ENCODE results near the gene UBE2K.
A peak's percentile ranks its signal among the peaks of the same experiment; 100 is the strongest.
"Not testable (repeated sequence)": the region's sequence is repeated elsewhere in the genome, so short reads cannot be mapped to it uniquely, and the experiment has no call there.

Gene UBE2K

GRCh38 chr4:39697740-39698423, at the start of gene UBE2K:
Gene UBE2K, plus strand, starts transcription at chr4:39698136. Its CDS starts 192 bp downstream, at chr4:39698328.
- DNase-seq = peak; percentile 68 to 92

- DNase-seq = no peak
These were observed 49.7 kb upstream of the UBE2K start for GRCh38 chr4:39648213-39648612.

- peak in 1 of 2 experiments; percentile 24 for DNase-seq
These were observed 48.9 kb upstream of the UBE2K start for GRCh38 chr4:39648827-39649558.

- no peak for DNase-seq
These were observed 48.2 kb upstream of the UBE2K start for GRCh38 chr4:39649639-39650265.

GRCh38 chr4:39651586-39651985, 46.4 kb upstream of the UBE2K start:
- DNase-seq = not testable (repeated sequence)

GRCh38 chr4:39655211-39655610, 42.7 kb upstream of the UBE2K start:
- DNase-seq = no peak

GRCh38 chr4:39655876-39656275, 42.1 kb upstream of the UBE2K start:
- no peak for DNase-seq

- not testable (repeated sequence) for DNase-seq
These were observed 41.3 kb upstream of the UBE2K start for GRCh38 chr4:39656638-39657037.

- DNase-seq = no peak
These were observed 40.5 kb upstream of the UBE2K start for GRCh38 chr4:39657465-39657864.

- DNase-seq = no peak
These were observed 39.2 kb upstream of the UBE2K start for GRCh38 chr4:39658756-39659155.

- no peak for DNase-seq
These were observed 37.9 kb upstream of the UBE2K start for GRCh38 chr4:39660045-39660444.

- no peak for DNase-seq
These were observed 37.2 kb upstream of the UBE2K start for GRCh38 chr4:39660757-39661156.

- DNase-seq = no peak
These were observed 35.3 kb upstream of the UBE2K start for GRCh38 chr4:39662683-39663082.

- DNase-seq = no peak
These were observed 32.9 kb upstream of the UBE2K start for GRCh38 chr4:39664828-39665731.

GRCh38 chr4:39667706-39668105, 30.2 kb upstream of the UBE2K start:
- no peak for DNase-seq

- no peak for DNase-seq
These were observed 29.0 kb upstream of the UBE2K start for GRCh38 chr4:39668887-39669286.

- not testable (repeated sequence) for DNase-seq
These were observed 27.6 kb upstream of the UBE2K start for GRCh38 chr4:39670296-39670695.

- not testable (repeated sequence) for DNase-seq
These were observed 22.3 kb upstream of the UBE2K start for GRCh38 chr4:39675681-39676080.

GRCh38 chr4:39681003-39681402, 16.9 kb upstream of the UBE2K start:
- not testable (repeated sequence) for DNase-seq

GRCh38 chr4:39682138-39682537, 15.8 kb upstream of the UBE2K start:
- no peak for DNase-seq

- peak; percentile 5 to 53 for DNase-seq
These were observed 11.9 kb upstream of the UBE2K start for GRCh38 chr4:39685990-39686389.

GRCh38 chr4:39687014-39687413, 10.9 kb upstream of the UBE2K start:
- DNase-seq = no peak

- no peak for DNase-seq
These were observed 8.0 kb upstream of the UBE2K start for GRCh38 chr4:39689970-39690369.
